Lower leg skin (tissue), 3 donors: Measurements from ENCODE around the gene ROR2.

Source experiments
- POLR2A ChIP-seq, 2 donors: fragments of 450-650 bp; IDR thresholded peaks; one replicate each; pipeline ENCODE4 v1.6.1; 2016 to 2017; ENCODE audit warnings: antibody characterized with exemption in 2 of 2, mild to moderate bottlenecking in 1 of 2, moderate library complexity in 1 of 2
- TF ChIP-seq, protein P1 (sequence below), 3 donors: fragments of 450-650 bp; IDR thresholded peaks; one replicate each; pipeline ENCODE4 v1.5.1; 2016; ENCODE audit warnings: antibody characterized with exemption in 3 of 3, mild to moderate bottlenecking in 3 of 3, moderate library complexity in 2 of 3

DNA sequence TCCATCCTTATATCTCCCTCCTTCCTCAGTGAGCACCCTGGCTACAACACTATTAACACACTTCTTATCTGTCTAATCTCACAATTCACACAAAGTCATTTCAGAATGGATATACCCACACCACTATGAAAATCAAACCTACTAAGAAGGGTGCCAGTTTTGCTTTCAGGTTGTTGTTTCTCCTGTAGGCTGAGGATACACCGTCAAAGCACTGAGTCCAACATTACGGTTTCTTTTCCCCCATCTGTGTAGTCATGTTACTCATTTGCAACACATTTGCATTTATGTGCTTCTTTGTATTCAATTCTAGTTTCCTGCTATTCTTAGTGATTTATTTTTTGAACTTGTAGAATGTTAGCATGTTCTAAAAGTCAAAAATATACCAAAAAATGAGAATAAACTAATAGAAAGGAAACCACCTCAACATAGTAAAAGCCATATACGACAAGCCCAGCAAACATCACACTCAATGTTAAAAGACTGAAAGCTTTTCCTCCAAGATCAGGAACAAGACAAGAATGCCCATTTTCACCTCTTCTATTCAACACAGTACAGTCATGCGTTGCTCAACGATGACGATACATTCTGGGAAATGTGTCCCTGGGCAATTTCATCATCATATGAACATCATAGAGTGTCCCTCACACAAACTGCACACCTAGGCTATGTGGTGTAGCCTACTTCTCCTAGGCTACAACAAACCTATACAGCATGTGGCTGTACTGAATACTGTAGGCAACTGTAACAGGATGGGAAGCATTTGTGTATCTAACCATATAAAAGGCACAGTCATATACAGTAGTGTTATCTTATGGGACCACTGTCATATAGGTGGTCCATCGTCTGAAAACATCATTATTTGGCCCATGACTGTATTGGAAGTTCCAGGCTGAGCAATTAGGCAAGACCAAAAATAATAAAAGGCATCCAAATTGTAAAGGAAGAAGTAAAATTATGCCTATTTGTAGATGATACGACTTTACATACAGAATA lies 6.3 kb downstream of the ROR2 start:
- TF ChIP-seq, protein P1, sequence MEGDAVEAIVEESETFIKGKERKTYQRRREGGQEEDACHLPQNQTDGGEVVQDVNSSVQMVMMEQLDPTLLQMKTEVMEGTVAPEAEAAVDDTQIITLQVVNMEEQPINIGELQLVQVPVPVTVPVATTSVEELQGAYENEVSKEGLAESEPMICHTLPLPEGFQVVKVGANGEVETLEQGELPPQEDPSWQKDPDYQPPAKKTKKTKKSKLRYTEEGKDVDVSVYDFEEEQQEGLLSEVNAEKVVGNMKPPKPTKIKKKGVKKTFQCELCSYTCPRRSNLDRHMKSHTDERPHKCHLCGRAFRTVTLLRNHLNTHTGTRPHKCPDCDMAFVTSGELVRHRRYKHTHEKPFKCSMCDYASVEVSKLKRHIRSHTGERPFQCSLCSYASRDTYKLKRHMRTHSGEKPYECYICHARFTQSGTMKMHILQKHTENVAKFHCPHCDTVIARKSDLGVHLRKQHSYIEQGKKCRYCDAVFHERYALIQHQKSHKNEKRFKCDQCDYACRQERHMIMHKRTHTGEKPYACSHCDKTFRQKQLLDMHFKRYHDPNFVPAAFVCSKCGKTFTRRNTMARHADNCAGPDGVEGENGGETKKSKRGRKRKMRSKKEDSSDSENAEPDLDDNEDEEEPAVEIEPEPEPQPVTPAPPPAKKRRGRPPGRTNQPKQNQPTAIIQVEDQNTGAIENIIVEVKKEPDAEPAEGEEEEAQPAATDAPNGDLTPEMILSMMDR (IDR thresholded peaks at IDR 0.05): no peak
- TF ChIP-seq POLR2A (IDR thresholded peaks at IDR 0.05): no peak
